Cardiac muscle cell (in vitro differentiated cells and primary cell): ENCODE measurements around the gene CAMK2D. TPM values are rescaled to one million over a fixed set of nuclear protein-coding genes. Genes with fewer than 3 reads are reported as not detected.
A peak's percentile ranks its signal among the peaks of the same experiment; 100 is the strongest.

Source experiments
- DNase-seq, 2 donors: peaks; one replicate each; pipeline versions ENCODE4 v3.0.0 to v3.0.0-alpha.2; 2010 to 2017; ENCODE audit warnings: low read depth in 1 of 2, low spot score in 1 of 2
- H3K27ac ChIP-seq: fragments of 200-600 bp; sonication (generic); 2 replicates; pipeline ENCODE4 v1.5.1; 2016
- H3K27me3 ChIP-seq: fragments of 200-600 bp; sonication (generic); 2 replicates; pipeline ENCODE4 v1.6.0; 2016; ENCODE audit warnings: control low read depth
- H3K36me3 ChIP-seq: fragments of 200-600 bp; sonication (generic); 2 replicates; pipeline ENCODE4 v1.5.1; 2016; ENCODE audit warnings: control low read depth
- H3K4me1 ChIP-seq: fragments of 200-600 bp; sonication (generic); 2 replicates; pipeline ENCODE4 v1.8.1; 2017; ENCODE audit warnings: low read depth, mild to moderate bottlenecking, mixed run types
- H3K4me3 ChIP-seq: fragments of 200-600 bp; sonication (generic); 2 replicates; pipeline ENCODE4 v1.5.1; 2016; ENCODE audit warnings: mild to moderate bottlenecking
- H3K9me3 ChIP-seq: fragments of 200-600 bp; sonication (generic); 2 replicates; pipeline ENCODE4 v1.5.1; 2017; ENCODE audit warnings: low read depth, mild to moderate bottlenecking, control low read depth
- polyA plus RNA-seq: library from polyadenylated mRNA; unstranded; fragments of >200 nt; fragmentation: Nextera tagmentation; extraction: Ambion mirVana; gene quantifications from 2 replicates; pipeline ENCODE4 v1.2.1, GENCODE V29; 2016
- total RNA-seq: library from RNA; depleted of rRNA; stranded (reverse); fragments of >200 nt; gene quantifications from 2 replicates; pipeline ENCODE4 v1.2.3, GENCODE V29; 2016
- TF ChIP-seq, protein P1 (sequence below): IDR thresholded peaks from 2 replicates; pipeline ENCODE4 v1.5.1; 2012; ENCODE audit warnings: low read depth, mild to moderate bottlenecking, low read length

CAMK2D gene
- total and polyA plus RNA-seq, 2 experiments from 2014 or later, result 60.6 to 84.7 TPM

DNA sequence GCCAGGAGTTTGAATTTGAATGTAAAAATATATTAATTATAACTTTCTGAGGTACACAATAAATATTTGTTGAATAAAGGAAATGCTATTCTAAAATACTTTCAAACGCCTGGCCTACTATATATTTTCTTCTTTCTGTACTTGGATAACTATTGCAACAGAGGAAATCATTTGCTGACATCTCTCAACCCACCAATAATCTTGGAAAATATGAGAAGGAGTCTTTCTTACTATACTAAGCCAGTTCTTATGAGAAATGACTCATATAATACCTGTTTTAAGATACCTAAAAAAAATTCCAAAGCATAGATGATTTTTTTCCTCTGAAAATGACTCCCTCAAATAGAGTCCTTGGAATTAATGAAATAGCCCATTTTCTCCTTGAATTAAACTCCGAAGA, 64.1 kb downstream of the CAMK2D start:
- H3K27me3 ChIP-seq, result no peaks in the 10 kb centered on the region
- H3K27ac ChIP-seq, result no peak overlapping the region
- no peaks in the 10 kb centered on the region for H3K9me3 ChIP-seq
- no peaks in the 10 kb centered on the region for H3K36me3 ChIP-seq
- H3K4me1 ChIP-seq, result peaks cover 5% of the 10 kb centered on the region
- no peak overlapping the region for H3K4me3 ChIP-seq
- no peak for DNase-seq
- TF ChIP-seq, protein P1, sequence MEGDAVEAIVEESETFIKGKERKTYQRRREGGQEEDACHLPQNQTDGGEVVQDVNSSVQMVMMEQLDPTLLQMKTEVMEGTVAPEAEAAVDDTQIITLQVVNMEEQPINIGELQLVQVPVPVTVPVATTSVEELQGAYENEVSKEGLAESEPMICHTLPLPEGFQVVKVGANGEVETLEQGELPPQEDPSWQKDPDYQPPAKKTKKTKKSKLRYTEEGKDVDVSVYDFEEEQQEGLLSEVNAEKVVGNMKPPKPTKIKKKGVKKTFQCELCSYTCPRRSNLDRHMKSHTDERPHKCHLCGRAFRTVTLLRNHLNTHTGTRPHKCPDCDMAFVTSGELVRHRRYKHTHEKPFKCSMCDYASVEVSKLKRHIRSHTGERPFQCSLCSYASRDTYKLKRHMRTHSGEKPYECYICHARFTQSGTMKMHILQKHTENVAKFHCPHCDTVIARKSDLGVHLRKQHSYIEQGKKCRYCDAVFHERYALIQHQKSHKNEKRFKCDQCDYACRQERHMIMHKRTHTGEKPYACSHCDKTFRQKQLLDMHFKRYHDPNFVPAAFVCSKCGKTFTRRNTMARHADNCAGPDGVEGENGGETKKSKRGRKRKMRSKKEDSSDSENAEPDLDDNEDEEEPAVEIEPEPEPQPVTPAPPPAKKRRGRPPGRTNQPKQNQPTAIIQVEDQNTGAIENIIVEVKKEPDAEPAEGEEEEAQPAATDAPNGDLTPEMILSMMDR, result no peak

DNA sequence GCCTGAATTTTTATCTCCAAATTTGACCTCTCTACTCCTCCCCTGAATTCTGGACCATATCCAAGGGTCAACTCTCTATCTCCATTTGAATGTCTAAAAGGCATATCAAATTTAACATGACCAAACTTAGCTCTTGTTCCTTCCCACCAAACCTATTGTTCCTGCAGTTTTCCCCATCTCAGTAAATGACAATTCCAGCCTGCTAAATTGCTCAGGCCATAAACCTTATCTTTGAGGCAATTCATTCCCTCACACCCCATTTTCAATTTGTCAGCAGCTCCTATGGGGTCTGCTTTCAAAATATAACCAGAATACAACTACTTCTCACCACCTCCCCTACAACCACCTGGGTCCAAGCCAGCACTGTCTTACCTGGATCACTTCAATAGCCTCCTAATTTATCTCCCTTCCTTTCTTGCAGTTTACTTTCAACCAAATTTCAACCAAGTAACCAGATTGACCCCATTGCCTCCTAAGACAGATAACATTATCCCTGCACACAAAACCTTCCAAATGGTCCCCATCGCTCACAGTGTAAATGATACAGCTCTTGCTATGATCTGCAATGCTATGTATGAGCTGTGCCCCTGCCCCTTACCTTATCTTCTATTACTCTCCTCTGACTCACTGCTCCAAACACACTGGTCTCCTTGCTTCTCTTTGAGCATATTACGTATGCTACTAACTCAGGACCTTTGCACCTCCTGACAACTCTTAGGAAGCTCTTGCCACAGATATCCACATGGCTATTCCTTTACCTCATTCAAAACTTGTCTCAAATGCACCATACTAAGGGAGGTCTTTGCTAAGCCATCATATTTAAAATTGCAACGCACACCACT, 66.0 kb downstream of the CAMK2D start:
- peak in 1 of 2 donors; percentile 43 for DNase-seq
- H3K27ac ChIP-seq, result no peak overlapping the region

DNA sequence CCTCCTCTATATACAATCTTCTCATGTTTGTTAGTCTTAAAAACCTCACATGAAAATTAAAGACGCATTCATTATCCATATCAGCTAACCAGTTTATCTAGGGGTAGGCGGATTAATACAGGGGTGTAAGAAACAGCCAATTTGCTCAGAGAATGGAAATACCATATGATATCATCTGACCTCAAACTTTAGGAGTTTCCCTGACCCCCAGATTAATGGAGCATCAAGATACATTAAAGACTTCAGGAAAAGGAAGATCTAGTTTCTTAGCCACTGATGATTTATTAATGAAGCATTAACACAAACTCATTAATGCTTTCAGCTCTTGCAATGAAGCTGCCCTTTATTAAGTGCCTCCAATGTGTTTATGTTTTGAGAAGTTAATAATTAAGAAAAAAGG, 67.5 kb downstream of the CAMK2D start:
- H3K4me3 ChIP-seq, result no peak overlapping the region
- no peak for DNase-seq
- no peaks in the 10 kb centered on the region for H3K36me3 ChIP-seq
- H3K27ac ChIP-seq, result no peak overlapping the region
- H3K4me1 ChIP-seq, result peaks cover 10% of the 10 kb centered on the region
- TF ChIP-seq, protein P1, result no peak
- no peaks in the 10 kb centered on the region for H3K9me3 ChIP-seq
- no peaks in the 10 kb centered on the region for H3K27me3 ChIP-seq

More for the DNA sequence above, 66.0 kb downstream of the CAMK2D start:
- Histone ChIP-seq H3K27me3 (no peaks in the 10 kb centered on the region), H3K36me3 (no peaks in the 10 kb centered on the region), H3K9me3 (no peaks in the 10 kb centered on the region), H3K4me3 (no peak overlapping the region), H3K4me1 (peaks cover 10% of the 10 kb centered on the region)
- TF ChIP-seq, protein P1, result no peak

DNA sequence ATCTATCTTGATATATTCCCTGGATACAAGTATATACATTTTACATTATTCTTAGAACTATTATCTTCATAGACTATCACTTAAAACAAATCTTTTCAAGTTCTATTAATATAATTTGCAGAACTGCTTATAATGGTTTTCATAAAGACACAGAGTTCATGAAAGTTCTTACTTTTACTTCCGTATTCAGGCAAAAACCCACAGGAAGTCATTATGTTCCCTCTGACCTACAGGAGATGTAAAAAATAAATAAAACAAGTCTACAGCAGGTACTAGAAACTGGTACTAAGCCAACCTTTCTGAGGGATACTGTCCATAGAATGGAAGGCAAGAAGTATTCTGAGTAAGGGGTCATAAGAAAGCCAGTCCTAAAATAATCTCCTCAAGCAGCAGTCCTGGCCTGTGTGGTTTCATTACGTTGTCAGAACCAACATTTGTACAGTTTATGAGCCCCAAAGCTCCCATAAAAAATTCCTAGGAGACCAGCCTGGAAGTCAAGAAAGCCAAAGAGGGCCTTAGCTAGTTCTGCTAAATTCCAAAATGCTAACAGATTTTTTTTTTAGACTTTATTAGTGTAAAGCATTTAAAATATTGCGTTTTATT, 68.6 kb downstream of the CAMK2D start:
- Histone ChIP-seq H3K9me3 (no peaks in the 10 kb centered on the region), H3K27me3 (no peaks in the 10 kb centered on the region), H3K27ac (no peak overlapping the region), H3K4me3 (no peak overlapping the region), H3K4me1 (peaks cover 10% of the 10 kb centered on the region), H3K36me3 (no peaks in the 10 kb centered on the region)
- no peak for DNase-seq
- TF ChIP-seq, protein P1, result no peak

DNA sequence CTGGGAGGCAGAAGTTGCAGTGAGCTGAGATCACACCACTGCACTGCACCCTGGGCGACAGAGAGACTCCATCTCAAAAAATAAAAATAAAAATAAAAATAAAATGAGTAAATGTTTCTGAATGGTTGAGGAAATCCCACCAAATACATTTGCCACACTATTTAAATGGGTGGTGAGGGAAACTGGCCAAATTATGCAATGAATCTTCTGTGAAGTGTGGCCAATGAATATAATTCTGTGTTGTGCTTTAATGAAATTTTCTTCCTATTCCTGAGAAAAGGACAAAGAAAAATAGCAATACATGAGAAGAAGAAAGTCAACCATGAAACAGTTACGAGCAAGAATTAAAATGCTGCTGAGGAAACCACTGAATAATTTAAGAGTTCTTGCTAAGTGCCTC, 69.9 kb downstream of the CAMK2D start:
- H3K36me3 ChIP-seq, result no peaks in the 10 kb centered on the region
- no peak overlapping the region for H3K27ac ChIP-seq
- no peaks in the 10 kb centered on the region for H3K9me3 ChIP-seq
- H3K27me3 ChIP-seq, result no peaks in the 10 kb centered on the region
- no peak for DNase-seq
- peaks cover 10% of the 10 kb centered on the region for H3K4me1 ChIP-seq
- no peak overlapping the region for H3K4me3 ChIP-seq
- TF ChIP-seq, protein P1, result no peak
